Colon (tissue), 2 donors: ENCODE results near the gene WNK1.

Experiments
- FAIRE-seq: peaks from 2 replicates; lab custom pipeline; 2012; peaks lifted over from hg19 to GRCh38; lab: Jason Lieb, UNC
- donor health status: control.
- donor health status: control.

The WNK1 gene

GRCh38 chr12:863285-863684, 110.9 kb downstream of the WNK1 start:
- no peak for FAIRE-seq

DNA sequence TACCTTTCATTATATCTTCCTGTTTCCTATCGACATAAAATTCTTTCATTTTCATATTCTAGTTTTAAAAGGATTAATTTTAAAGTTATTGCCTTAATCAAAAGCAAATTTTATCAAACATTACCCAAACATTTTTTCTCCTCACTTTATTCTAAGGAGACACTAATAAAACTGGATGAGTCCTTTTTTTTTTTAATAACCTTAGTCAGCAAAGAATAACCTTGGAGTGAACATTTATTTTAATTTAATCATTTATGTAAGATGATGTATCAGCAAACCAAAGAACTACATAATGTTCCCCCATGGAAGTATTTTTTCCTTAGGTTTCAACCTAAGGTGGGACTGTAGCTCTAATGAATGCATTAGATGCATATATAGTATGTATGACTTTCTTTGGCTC, 113.2 kb downstream of the WNK1 start:
- FAIRE-seq, result no peak

DNA sequence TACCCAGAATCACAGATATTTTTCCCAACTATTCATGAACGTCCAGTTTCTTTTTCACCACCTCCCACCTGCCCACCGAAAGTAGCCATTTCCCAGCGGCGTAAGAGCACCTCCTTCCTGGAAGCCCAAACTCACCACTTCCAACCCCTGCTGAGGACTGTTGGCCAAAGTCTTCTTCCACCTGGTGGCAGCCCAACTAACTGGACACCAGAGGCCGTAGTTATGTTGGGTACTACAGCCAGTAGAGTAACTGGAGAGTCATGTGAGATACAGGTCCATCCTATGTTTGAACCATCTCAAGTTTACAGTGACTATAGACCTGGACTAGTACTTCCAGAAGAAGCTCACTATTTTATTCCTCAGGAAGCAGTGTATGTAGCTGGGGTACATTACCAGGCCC, 115.5 kb downstream of the WNK1 start:
- FAIRE-seq, result no peak

DNA sequence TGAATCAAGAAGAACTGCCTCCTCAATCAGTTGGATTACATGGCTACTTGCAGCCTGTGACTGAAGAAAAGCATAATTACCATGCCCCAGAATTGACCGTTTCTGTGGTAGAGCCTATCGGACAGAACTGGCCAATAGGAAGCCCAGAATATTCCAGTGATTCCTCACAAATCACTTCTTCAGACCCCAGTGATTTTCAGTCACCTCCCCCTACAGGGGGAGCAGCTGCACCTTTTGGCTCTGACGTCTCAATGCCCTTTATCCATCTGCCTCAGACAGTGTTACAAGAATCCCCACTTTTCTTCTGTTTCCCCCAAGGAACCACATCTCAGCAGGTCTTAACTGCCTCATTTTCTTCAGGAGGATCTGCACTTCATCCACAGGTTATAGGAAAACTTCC, 116.3 kb downstream of the WNK1 start:
- no peak for FAIRE-seq

- FAIRE-seq, result no peak
These were observed 118.0 kb downstream of the WNK1 start for GRCh38 chr12:870378-870777.

- no peak for FAIRE-seq
These were observed 121.6 kb downstream of the WNK1 start for GRCh38 chr12:873954-874353.

GRCh38 chr12:879641-880040, 127.3 kb downstream of the WNK1 start:
- FAIRE-seq, result no peak

DNA sequence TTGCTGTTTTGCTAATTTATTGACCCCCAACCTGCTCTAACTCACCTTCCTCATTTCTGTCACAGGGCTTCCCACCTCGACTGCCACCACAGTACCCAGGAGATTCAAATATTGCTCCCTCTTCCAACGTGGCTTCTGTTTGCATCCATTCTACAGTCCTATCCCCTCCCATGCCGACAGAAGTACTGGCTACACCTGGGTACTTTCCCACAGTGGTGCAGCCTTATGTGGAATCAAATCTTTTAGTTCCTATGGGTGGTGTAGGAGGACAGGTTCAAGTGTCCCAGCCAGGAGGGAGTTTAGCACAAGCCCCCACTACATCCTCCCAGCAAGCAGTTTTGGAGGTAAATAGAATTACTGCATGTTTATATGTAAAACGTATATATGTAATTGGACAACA, 128.3 kb downstream of the WNK1 start:
- FAIRE-seq, result no peak

DNA sequence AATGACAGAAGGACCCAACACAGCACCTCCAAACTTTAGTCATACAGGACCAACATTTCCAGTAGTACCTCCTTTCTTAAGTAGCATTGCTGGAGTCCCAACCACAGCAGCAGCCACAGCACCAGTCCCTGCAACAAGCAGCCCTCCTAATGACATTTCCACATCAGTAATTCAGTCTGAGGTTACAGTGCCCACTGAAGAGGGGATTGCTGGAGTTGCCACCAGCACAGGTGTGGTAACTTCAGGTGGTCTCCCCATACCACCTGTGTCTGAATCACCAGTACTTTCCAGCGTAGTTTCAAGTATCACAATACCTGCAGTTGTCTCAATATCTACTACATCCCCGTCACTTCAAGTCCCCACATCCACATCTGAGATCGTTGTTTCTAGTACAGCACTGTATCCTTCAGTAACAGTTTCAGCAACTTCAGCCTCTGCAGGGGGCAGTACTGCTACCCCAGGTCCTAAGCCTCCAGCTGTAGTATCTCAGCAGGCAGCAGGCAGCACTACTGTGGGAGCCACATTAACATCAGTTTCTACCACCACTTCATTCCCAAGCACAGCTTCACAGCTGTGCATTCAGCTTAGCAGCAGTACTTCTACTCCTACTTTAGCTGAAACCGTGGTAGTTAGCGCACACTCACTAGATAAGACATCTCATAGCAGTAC, 132.5 kb downstream of the WNK1 start:
- FAIRE-seq, result no peak

DNA sequence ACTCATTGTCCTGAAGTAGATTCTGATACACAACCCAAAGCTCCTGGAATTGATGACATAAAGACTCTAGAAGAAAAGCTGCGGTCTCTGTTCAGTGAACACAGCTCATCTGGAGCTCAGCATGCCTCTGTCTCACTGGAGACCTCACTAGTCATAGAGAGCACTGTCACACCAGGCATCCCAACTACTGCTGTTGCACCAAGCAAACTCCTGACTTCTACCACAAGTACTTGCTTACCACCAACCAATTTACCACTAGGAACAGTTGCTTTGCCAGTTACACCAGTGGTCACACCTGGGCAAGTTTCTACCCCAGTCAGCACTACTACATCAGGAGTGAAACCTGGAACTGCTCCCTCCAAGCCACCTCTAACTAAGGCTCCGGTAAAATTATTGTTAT, 133.3 kb downstream of the WNK1 start:
- FAIRE-seq, result no peak

DNA sequence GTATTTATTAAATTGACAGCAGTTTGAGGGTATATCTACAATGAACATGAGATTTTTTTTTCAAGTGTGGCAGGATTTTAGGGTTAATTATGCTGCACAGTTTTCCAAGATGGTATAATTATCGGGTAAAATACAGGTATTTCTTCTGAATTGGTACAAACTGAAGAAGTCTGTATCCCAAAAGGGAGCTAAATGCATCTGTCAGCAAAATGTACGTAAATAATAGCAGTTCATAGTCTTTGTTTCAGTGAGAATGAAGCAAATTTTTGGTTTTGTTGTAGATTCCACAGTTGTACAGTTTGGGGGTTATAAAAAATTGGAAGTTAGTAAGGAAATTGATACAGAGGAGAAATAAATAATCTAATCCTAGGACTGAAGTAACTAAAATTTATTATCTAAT, 133.8 kb downstream of the WNK1 start:
- no peak for FAIRE-seq

- no peak for FAIRE-seq
These were observed 141.8 kb downstream of the WNK1 start for GRCh38 chr12:894226-894625.

DNA sequence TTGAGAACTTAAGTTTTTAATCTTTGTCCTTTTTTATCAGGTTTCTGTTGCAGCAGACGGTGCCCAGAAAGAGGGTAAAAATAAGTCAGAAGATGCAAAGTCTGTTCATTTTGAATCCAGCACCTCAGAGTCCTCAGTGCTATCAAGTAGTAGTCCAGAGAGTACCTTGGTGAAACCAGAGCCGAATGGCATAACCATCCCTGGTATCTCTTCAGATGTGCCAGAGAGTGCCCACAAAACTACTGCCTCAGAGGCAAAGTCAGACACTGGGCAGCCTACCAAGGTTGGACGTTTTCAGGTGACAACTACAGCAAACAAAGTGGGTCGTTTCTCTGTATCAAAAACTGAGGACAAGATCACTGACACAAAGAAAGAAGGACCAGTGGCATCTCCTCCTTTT, 143.7 kb downstream of the WNK1 start:
- no peak for FAIRE-seq

DNA sequence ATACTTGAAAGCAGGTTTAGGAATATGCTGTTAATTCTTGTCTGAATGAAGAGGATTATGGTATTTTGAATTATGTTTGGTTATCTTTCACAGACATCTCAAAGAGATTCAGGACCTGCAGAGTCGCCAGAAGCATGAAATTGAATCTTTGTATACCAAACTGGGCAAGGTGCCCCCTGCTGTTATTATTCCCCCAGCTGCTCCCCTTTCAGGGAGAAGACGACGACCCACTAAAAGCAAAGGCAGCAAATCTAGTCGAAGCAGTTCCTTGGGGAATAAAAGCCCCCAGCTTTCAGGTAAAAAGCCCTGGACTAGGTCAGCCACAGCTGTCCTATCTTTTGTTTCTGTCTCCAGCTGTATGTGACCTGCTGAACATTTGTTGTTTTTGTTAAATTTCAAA, 145.0 kb downstream of the WNK1 start:
- no peak for FAIRE-seq

GRCh38 chr12:902581-902980, 150.2 kb downstream of the WNK1 start:
- no peak for FAIRE-seq

DNA sequence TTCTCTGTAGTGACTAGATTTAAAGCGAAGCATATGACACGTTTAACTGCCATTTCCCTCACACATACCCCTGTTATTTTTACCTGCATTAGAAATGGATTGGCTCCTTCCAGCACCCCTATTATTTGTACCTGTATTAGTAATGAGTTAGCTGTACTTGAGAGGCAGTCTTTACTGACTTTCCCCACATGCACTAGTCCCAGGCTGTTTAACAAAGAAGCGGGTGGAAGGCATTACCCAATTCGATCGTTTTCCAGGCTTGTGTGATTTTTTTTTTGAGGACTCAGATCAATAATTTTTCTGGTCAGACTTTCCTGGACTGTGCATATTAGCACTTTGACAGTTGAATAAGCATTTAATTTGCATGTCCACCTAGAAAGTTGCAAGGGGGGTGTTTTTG, 150.7 kb downstream of the WNK1 start:
- FAIRE-seq, result no peak

DNA sequence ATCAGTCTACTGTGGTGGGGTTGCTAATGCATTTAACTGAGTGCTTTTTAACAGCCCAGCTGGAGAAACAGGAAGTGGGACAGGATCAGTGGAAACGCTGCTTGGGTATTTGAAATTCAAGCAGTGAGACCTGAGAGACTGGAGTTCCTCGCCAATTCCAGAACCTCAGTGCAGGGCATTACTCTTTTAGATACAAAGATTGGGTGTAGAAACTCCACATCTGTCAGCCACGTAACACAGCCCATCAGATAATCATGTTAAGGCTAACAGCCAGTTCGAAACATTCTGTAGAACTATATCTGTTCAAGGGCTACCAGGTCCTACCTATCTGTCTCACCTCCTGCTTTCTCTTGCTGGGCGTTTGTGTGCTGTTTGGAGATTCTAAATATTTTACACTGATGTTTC, 151.6 kb downstream of the WNK1 start:
- no peak for FAIRE-seq

- no peak for FAIRE-seq
These were observed 153.1 kb downstream of the WNK1 start for GRCh38 chr12:905261-906031.

DNA sequence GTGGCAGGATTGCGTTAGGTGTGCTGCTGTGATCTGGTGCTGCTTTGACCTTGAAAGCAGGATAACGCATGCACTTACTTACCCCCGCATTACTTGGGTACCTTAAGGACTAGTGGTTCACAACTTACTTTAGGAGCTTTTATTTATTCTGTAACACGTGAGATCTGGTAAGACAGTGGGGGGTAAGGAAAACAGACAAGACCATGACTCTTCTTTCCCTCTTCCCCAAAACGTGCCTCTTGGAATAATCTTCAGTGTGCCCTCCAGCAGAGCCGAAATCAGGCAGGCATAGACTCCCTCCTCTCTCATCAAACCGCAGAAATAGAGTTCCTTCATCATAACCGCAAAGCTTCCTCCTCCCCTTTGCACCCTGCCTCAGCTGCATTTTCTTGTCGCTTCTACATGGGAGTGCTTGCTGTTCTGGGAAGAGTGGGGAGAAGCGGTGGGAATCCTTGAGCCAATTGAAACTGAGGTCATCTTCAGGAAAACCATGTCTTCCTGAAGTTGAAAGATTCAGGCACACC, 153.7 kb downstream of the WNK1 start:
- FAIRE-seq, result no peak

DNA sequence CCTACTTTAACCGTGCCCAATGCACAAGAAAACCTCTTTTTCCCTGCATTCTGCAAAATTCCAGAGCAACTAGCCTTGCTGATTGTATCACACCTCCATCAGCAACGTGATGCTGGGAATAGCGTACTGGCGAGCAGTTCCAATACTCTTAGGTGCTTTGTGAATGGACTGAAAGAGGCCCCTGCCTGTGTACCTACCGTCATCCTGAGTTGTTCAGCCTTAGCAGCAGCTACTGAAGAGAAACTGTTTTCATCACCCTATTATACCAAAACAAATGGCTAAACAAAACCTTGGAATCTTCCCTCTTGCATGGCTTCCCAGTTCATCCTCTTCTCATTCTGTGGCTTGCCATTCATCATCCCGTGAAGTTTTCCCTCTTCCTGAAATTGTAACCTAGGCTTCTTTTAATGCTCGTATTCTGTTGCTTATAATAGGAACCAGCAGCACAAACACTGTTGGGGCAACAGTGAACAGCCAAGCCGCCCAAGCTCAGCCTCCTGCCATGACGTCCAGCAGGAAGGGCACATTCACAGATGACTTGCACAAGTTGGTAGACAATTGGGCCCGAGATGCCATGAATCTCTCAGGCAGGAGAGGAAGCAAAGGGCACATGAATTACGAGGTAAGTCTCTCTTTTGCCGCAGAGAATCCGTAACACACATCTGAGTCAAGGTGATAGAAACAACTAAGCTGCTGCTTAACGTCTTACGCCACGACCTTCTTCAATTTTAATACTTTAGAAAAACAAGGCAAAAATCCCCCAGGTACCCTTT, 155.2 kb downstream of the WNK1 start:
- FAIRE-seq, result no peak

GRCh38 chr12:909861-910260, 157.5 kb downstream of the WNK1 start:
- no peak for FAIRE-seq

- no peak for FAIRE-seq
These were observed 158.0 kb downstream of the WNK1 start for GRCh38 chr12:910416-910815.

- no peak for FAIRE-seq
These were observed 158.9 kb downstream of the WNK1 start for GRCh38 chr12:911191-911826.
